DOHH2 (cell line): ENCODE measurements around the gene KRTAP12-2.

Experiments used
- H3F3A ChIP-seq: fragments of 200-600 bp; sonication (generic), shearing (Covaris generic); 2 replicates; pipeline ENCODE4 v1.6.0; 2016; ENCODE audit warnings: antibody characterized with exemption, mild to moderate bottlenecking; ENCODE audit not compliant: control insufficient read depth, insufficient read depth
- H3K27ac ChIP-seq: fragments of 200-600 bp; sonication (generic); 2 replicates; pipeline ENCODE4 v1.5.1; 2014; ENCODE audit warnings: low read depth, mild to moderate bottlenecking, low read length, moderate library complexity
- H3K27me3 ChIP-seq: fragments of 200-600 bp; sonication (generic); 2 replicates; pipeline ENCODE4 v1.6.1; 2014; ENCODE audit warnings: mild to moderate bottlenecking, low read length, mixed read lengths; ENCODE audit not compliant: control insufficient read depth
- H3K36me3 ChIP-seq: fragments of 200-600 bp; sonication (generic); 2 replicates; pipeline ENCODE4 v1.6.1; 2014; ENCODE audit warnings: mild to moderate bottlenecking, low read length, moderate library complexity, mixed read lengths; ENCODE audit not compliant: control insufficient read depth
- H3K4me1 ChIP-seq: fragments of 200-600 bp; sonication (generic); 2 replicates; pipeline ENCODE4 v1.6.1; 2014; ENCODE audit warnings: mild to moderate bottlenecking, low read length, mixed read lengths; ENCODE audit not compliant: control insufficient read depth
- H3K4me2 ChIP-seq: fragments of 200-600 bp; sonication (generic); 2 replicates; pipeline ENCODE4 v1.6.0; 2014; ENCODE audit warnings: mild to moderate bottlenecking, low read length, moderate library complexity
- H3K4me3 ChIP-seq: fragments of 200-600 bp; sonication (generic); 2 replicates; pipeline ENCODE4 v1.5.1; 2014; ENCODE audit warnings: mild to moderate bottlenecking, low read length, mixed read lengths
- H3K79me2 ChIP-seq: fragments of 200-600 bp; sonication (generic); 2 replicates; pipeline ENCODE4 v1.6.1; 2014; ENCODE audit warnings: mild to moderate bottlenecking, low read length, mixed read lengths; ENCODE audit not compliant: control insufficient read depth
- H3K9me2 ChIP-seq: fragments of 200-600 bp; sonication (generic); replicated peaks from 2 replicates; pipeline ENCODE4 v1.6.1; 2014; ENCODE audit warnings: mild to moderate bottlenecking, low read length, mixed read lengths; ENCODE audit not compliant: control insufficient read depth
- H3K9me3 ChIP-seq: fragments of 200-600 bp; sonication (generic); 2 replicates; pipeline ENCODE4 v1.6.1; 2014; ENCODE audit warnings: antibody characterized with exemption, low read length, mixed read lengths; ENCODE audit not compliant: control insufficient read depth, insufficient read depth
- H4K20me1 ChIP-seq: fragments of 200-600 bp; sonication (generic); 2 replicates; pipeline ENCODE4 v1.6.0; 2014; ENCODE audit warnings: low read depth, mild to moderate bottlenecking, antibody characterized with exemption, low read length, moderate library complexity; ENCODE audit not compliant: control insufficient read depth, insufficient read depth
- CTCF ChIP-seq: fragments of 200-600 bp; sonication (generic); IDR thresholded peaks from one replicate; pipeline ENCODE4 v1.5.1; 2014; ENCODE audit warnings: antibody characterized with exemption, mild to moderate bottlenecking, low read depth, low read length; ENCODE audit not compliant: poor library complexity, severe bottlenecking
- EZH2phosphoT487 ChIP-seq: fragments of 200-600 bp; sonication (generic); IDR thresholded peaks from 2 replicates; pipeline ENCODE4 v1.6.1; 2017; ENCODE audit warnings: borderline replicate concordance, mild to moderate bottlenecking, antibody characterized with exemption, low read length, moderate library complexity, mixed read lengths

KRTAP12-2 gene

DNA sequence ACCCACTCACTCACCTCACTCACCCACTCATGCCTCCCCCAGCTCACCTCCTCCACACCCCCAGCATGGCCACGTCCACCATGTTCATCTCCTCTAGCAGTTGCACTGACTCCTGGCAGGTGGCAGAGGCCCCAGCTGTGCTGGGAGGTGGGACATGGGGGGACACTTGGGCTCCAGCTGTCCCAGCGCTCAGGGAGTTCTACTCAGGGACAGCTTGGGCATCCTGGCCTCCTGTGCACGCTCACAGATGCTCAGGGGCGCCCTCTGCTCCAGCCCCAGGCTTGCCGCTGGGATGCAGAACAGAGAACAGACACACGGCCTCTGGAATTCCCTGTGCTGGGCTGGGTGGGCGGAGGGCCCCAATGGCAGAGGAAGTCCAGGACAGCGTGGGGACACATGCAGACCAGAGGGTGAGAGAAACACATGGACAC, 49.6 kb downstream of the KRTAP12-2 start:
- Histone ChIP-seq H3K4me3 (no peak overlapping the region), H3K9me3 (peaks cover 13% of the 10 kb centered on the region), H3K9me2 (no peaks in the 10 kb centered on the region), H3K27me3 (no peaks in the 10 kb centered on the region), H3K4me2 (no peak overlapping the region), H3K36me3 (no peaks in the 10 kb centered on the region), H3K79me2 (no peaks in the 10 kb centered on the region), H4K20me1 (no peaks in the 10 kb centered on the region), H3F3A (no peaks in the 10 kb centered on the region), H3K27ac (no peak overlapping the region), H3K4me1 (peaks cover 11% of the 10 kb centered on the region)
- TF ChIP-seq EZH2phosphoT487 (no peak), CTCF (no peak)

DNA sequence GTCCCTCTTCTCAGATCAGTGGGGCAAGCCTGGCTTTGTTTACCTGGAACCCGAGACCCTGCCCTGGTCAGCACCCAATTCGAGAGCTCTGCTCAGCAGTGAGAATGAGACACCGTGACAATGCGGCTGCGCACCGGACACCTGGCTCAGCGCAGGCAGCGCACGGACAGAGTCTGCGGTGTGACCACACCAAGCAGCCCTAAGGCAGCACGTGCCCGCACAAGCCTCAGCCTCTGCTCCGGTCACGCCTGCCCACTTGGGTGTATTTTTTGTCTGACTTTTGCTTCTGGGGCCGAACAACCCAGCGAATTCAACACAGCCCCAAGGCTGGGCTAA, 50.2 kb downstream of the KRTAP12-2 start:
- Histone ChIP-seq H3K9me3 (peaks cover 19% of the 10 kb centered on the region), H3F3A (no peaks in the 10 kb centered on the region), H4K20me1 (no peaks in the 10 kb centered on the region), H3K4me2 (no peak overlapping the region), H3K27me3 (no peaks in the 10 kb centered on the region), H3K27ac (no peak overlapping the region), H3K9me2 (no peaks in the 10 kb centered on the region), H3K36me3 (no peaks in the 10 kb centered on the region), H3K79me2 (no peaks in the 10 kb centered on the region), H3K4me1 (peaks cover 11% of the 10 kb centered on the region), H3K4me3 (no peak overlapping the region)
- TF ChIP-seq EZH2phosphoT487 (no peak), CTCF (no peak)
